Diencephalon (tissue), 1 donor: ENCODE measurements around the gene SPARCL1. TPM values are rescaled to one million over a fixed set of nuclear protein-coding genes. Genes with fewer than 3 reads are reported as not detected.

Experiments used
- total RNA-seq: library from RNA; depleted of rRNA; stranded (reverse); fragments of >200 nt; gene quantifications from one replicate; pipeline ENCODE4 v1.2.3, GENCODE V29; 2014

SPARCL1 gene, protein sequence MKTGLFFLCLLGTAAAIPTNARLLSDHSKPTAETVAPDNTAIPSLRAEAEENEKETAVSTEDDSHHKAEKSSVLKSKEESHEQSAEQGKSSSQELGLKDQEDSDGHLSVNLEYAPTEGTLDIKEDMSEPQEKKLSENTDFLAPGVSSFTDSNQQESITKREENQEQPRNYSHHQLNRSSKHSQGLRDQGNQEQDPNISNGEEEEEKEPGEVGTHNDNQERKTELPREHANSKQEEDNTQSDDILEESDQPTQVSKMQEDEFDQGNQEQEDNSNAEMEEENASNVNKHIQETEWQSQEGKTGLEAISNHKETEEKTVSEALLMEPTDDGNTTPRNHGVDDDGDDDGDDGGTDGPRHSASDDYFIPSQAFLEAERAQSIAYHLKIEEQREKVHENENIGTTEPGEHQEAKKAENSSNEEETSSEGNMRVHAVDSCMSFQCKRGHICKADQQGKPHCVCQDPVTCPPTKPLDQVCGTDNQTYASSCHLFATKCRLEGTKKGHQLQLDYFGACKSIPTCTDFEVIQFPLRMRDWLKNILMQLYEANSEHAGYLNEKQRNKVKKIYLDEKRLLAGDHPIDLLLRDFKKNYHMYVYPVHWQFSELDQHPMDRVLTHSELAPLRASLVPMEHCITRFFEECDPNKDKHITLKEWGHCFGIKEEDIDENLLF
- total RNA-seq = 127 TPM

DNA sequence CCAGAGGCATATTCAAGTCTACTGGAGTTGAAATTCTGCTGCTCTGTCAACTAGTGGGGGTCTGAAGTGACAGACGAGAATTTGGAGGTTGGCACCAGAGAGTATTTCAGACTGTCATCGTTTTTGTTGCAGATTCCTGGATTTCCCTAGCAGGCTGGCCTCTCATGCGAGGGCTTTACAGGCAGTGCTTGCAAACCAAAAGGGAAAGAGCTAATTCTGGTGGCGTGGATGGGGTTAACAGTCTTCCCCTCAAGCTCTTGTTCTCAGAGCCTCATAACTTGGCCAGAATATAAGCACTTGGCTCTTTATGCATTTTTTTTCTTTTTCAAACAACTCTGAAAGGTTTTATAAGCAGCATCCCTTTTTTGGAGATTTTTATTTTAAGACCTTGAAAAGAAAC, at the start of gene SPARCL1:
TSS of gene SPARCL1 (minus strand) at position 190 of the 400 bp plus-strand sequence. CDS start 29,802 bp downstream, outside the sequence.

Other genes with a start within 250 kb of the SPARCL1 start
- gene HSD17B13, start 206.5 kb downstream of the SPARCL1 start, total RNA-seq = 0.69 TPM
- gene HSD17B11, start 138.2 kb downstream of the SPARCL1 start, total RNA-seq = 27.5 TPM
- 26.3 TPM for gene NUDT9, start 106.8 kb downstream of the SPARCL1 start, total RNA-seq
- gene DSPP, start 79.2 kb upstream of the SPARCL1 start, total RNA-seq = under 0.01 TPM
- not detected for gene DMP1, start 120.9 kb upstream of the SPARCL1 start, total RNA-seq